Right atrium auricular region (tissue), 2 donors: ENCODE results near the gene C2orf81. TPM values are rescaled to one million over a fixed set of nuclear protein-coding genes. Genes with fewer than 3 reads are reported as not detected.
A peak's percentile ranks its signal among the peaks of the same experiment; 100 is the strongest.

ENCODE experiments used
- DNase-seq: peaks from one replicate; pipeline ENCODE4 v3.0.0-alpha.2; 2019; ENCODE audit warnings: low spot score
- H3K27ac ChIP-seq, 2 donors: fragments of 200-600 bp; sonication (generic); 1 replicate in 1 of 2; 2 replicates in 1 of 2; pipeline ENCODE4 v1.5.1; 2016 to 2019
- H3K27me3 ChIP-seq, 2 donors: fragments of 200-600 bp; sonication (generic); one replicate each; pipeline versions ENCODE4 v1.5.1 to v1.6.0; 2017 to 2019
- H3K36me3 ChIP-seq: fragments of 200-600 bp; sonication (generic); one replicate; pipeline ENCODE4 v1.5.1; 2016
- H3K4me1 ChIP-seq, 2 donors: fragments of 200-600 bp; sonication (generic); one replicate each; pipeline versions ENCODE4 v1.5.1 to v1.6.0; 2017 to 2019
- H3K4me3 ChIP-seq, 2 donors: fragments of 200-600 bp; sonication (generic); 1 replicate in 1 of 2; 2 replicates in 1 of 2; pipeline ENCODE4 v1.5.1; 2017 to 2019; ENCODE audit warnings: mild to moderate bottlenecking in 1 of 2, moderate library complexity in 1 of 2
- H3K9me3 ChIP-seq, 2 donors: fragments of 200-600 bp; sonication (generic); one replicate each; pipeline ENCODE4 v1.5.1; 2019
- CTCF ChIP-seq, 2 donors: fragments of 200-600 bp; sonication (generic); IDR thresholded peaks; one replicate each; pipeline ENCODE4 v1.5.1; 2019; ENCODE audit warnings: antibody characterized with exemption in 2 of 2
- total RNA-seq, 2 donors: library from RNA; depleted of rRNA; stranded (reverse); fragments of >200 nt; gene quantifications; one replicate each; pipeline ENCODE4 v1.1.0, GENCODE V29; 2016

The C2orf81 gene
- total RNA-seq, 2 donors from 2014 or later, result 0.94 to 1.0 TPM

GRCh38 chr2:74384051-74384450 lies 37.4 kb downstream of the C2orf81 start:
- peaks cover 0 to 84% of the 10 kb centered on the region in 2 donors for H3K4me1 ChIP-seq
- peak overlapping the region in 1 of 2 donors; percentile 2 for H3K27ac ChIP-seq
- TF ChIP-seq CTCF (IDR thresholded peaks at IDR 0.05), result no peak

DNA sequence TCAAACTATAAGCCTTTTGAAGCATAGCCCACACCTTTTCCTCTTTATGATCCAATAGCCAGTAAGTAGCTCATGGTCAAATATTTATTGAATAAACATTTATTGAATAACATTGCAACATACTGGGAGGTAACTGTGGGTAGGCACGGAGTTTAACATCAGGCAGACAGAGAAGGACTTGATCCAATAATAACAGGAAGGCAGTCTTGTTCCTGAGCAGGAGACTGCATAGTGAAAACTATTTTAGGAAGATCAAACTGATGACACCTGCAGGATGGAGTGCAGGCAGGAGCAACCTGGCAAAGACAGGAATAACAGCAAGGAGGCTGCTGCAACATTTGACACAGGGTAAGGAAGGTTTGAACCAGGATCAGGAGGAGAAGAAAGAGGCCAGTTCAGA lies 38.2 kb downstream of the C2orf81 start:
- no peaks in the 10 kb centered on the region for H3K27me3 ChIP-seq
- DNase-seq, result no peak
- peaks cover 0 to 81% of the 10 kb centered on the region in 2 donors for H3K4me1 ChIP-seq
- no peak for TF ChIP-seq CTCF (IDR thresholded peaks at IDR 0.05)
- H3K36me3 ChIP-seq, result no peaks in the 10 kb centered on the region
- no peaks in the 10 kb centered on the region for H3K9me3 ChIP-seq
- peak overlapping the region in 1 of 2 donors; percentile 23 for H3K27ac ChIP-seq
- H3K4me3 ChIP-seq, result no peak overlapping the region

More at GRCh38 chr2:74384051-74384450, 37.4 kb downstream of the C2orf81 start:
- H3K27me3 ChIP-seq, result no peaks in the 10 kb centered on the region
- no peak overlapping the region for H3K4me3 ChIP-seq
- no peak for DNase-seq
- H3K36me3 ChIP-seq, result no peaks in the 10 kb centered on the region
- no peaks in the 10 kb centered on the region for H3K9me3 ChIP-seq

GRCh38 chr2:74381751-74382150 lies 39.7 kb downstream of the C2orf81 start:
- Histone ChIP-seq H3K9me3 (no peaks in the 10 kb centered on the region), H3K4me3 (no peak overlapping the region), H3K36me3 (peaks cover 13% of the 10 kb centered on the region), H3K27me3 (no peaks in the 10 kb centered on the region), H3K27ac (peak overlapping the region in 1 of 2 donors; percentile 26), H3K4me1 (peaks cover 0 to 66% of the 10 kb centered on the region in 2 donors)
- no peak for TF ChIP-seq CTCF (IDR thresholded peaks at IDR 0.05)
- DNase-seq, result no peak

DNA sequence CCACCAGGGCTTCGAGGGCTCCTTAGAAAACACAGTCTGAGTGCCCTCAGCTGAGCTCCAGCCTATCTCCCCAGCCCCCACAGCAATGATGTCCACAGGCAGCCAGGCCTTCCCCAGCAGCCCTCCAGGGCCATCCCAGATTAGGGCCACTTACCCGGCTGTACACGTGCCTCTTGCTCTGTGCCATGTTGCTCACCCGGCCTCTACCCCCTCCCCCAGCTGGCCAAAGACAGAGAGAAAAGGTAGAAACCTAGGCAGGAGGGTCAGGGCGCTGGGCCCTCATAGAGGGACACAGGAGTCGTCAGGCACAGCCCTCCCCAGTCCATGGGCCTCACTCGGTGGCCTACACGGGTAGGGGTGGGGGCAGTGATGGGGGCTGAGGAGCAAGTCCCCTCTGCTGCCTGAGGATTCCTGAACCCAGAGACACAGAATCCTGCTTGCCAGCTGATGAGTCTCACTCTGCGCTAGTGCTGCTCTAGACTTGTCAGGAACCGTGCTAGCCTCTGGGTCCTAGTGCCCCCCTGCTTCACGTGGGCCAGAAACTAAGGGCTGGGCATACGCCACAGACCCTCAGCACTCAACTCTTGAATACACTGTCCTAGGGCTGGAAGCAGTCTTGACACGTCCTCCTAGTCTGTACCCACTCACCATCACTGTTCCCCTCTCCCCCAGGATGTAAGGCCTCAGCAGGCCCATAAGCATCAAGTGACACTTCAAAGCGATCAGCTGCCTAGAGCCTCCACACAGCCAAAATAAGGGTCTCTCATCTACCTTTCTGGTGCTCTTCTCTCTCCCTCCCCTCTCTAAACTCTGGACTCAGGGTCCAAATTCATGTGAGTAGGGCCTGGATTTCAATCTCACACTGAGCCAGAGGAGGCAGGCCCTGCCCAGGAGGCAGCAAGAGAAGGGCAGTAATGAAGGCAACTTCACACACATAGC lies 41.3 kb downstream of the C2orf81 start, which contains the start of gene DCTN1:
Gene DCTN1, minus strand, starts transcription at position 461 of the 939 bp plus-strand sequence. Its CDS starts 274 bp downstream, at position 187.
- Histone ChIP-seq H3K27me3 (no peaks in the 10 kb centered on the region), H3K4me3 (peak within 1 kb of the TSS; percentile 31 to 46), H3K36me3 (peaks cover 16% of the 10 kb centered on the region), H3K9me3 (no peaks in the 10 kb centered on the region), H3K27ac (peak within 1 kb of the TSS; percentile 74 to 82), H3K4me1 (peaks cover 0 to 63% of the 10 kb centered on the region in 2 donors)
- DNase-seq, result no peak
- TF ChIP-seq CTCF (IDR thresholded peaks at IDR 0.05), result no peak

DNA sequence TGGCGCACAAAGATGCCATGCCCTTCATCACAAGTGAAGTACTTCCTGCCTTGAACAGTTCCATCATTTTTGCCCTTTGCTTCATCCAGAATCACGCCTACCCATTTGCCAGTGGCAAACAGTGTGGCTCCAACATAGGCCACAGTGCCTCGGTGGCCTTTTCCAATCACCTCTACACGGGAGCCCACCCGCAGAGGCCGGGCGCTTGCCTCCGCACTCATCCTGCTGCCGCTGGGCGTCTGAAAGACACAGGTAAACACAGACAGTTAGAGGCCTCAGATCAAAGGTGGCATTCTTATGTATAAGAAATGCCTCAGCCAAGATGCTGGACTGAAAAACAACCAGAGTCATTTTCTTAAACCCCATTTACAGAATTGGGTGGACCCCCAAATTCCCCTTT lies 43.4 kb downstream of the C2orf81 start:
- DNase-seq, result no peak
- no peak overlapping the region for H3K4me3 ChIP-seq
- H3K36me3 ChIP-seq, result peaks cover 16% of the 10 kb centered on the region
- peaks cover 0 to 65% of the 10 kb centered on the region in 2 donors for H3K4me1 ChIP-seq
- H3K27ac ChIP-seq, result no peak overlapping the region
- H3K27me3 ChIP-seq, result no peaks in the 10 kb centered on the region
- no peaks in the 10 kb centered on the region for H3K9me3 ChIP-seq
- TF ChIP-seq CTCF (IDR thresholded peaks at IDR 0.05), result no peak
